Memory B cell (primary cell): ENCODE measurements around the gene ERCC5.

Experiments used
- ATAC-seq: fragments of 150-1000 bp; cut with Tn5 transposase; 2 replicates; pipeline ENCODE4 v1.10.0; 2021; ENCODE audit warnings: low read depth, mild to moderate bottlenecking, moderate library complexity
- DNase-seq, 2 donors: peaks; one replicate each; pipeline ENCODE4 v3.0.0; 2022; ENCODE audit warnings: low spot score in 2 of 2
- H3K27ac Mint-ChIP-seq: one replicate; pipeline ENCODE4 v1.8.0; 2022; ENCODE audit warnings: mild to moderate bottlenecking, moderate library complexity, mixed read lengths
- H3K27me3 Mint-ChIP-seq: one replicate; pipeline ENCODE4 v1.8.0; 2022; ENCODE audit warnings: mixed read lengths
- H3K36me3 Mint-ChIP-seq: one replicate; pipeline ENCODE4 v1.8.0; 2022; ENCODE audit warnings: mild to moderate bottlenecking, mixed read lengths
- H3K4me1 Mint-ChIP-seq: one replicate; pipeline ENCODE4 v1.8.0; 2022; ENCODE audit warnings: mixed read lengths
- H3K4me3 Mint-ChIP-seq: one replicate; pipeline ENCODE4 v1.8.0; 2022; ENCODE audit warnings: mild to moderate bottlenecking, moderate library complexity, mixed read lengths
- H3K9me3 Mint-ChIP-seq: one replicate; pipeline ENCODE4 v1.8.0; 2022; ENCODE audit warnings: mixed read lengths

The ERCC5 gene

GRCh38 chr13:102909971-102910370 lies 64.1 kb downstream of the ERCC5 start:
- Mint-ChIP-seq H3K36me3 (no peaks in the 10 kb centered on the region), H3K27ac (no peak overlapping the region), H3K9me3 (no peaks in the 10 kb centered on the region), H3K4me3 (no peak overlapping the region), H3K4me1 (no peaks in the 10 kb centered on the region), H3K27me3 (peaks cover 4% of the 10 kb centered on the region)
- ATAC-seq, result no peak
- no peak for DNase-seq

- DNase-seq, result no peak
- Mint-ChIP-seq H3K4me1 (peaks cover 3% of the 10 kb centered on the region), H3K36me3 (no peaks in the 10 kb centered on the region), H3K9me3 (no peaks in the 10 kb centered on the region), H3K27ac (no peak overlapping the region), H3K4me3 (no peak overlapping the region), H3K27me3 (peaks cover 2% of the 10 kb centered on the region)
- ATAC-seq, result no peak
Measured at GRCh38 chr13:102911336-102911735, 65.5 kb downstream of the ERCC5 start.

- Mint-ChIP-seq H3K9me3 (no peaks in the 10 kb centered on the region), H3K4me3 (no peak overlapping the region)
Measured at GRCh38 chr13:102912599-102912998, 66.8 kb downstream of the ERCC5 start.

GRCh38 chr13:102913914-102914313 lies 68.1 kb downstream of the ERCC5 start:
- peaks cover 3% of the 10 kb centered on the region for H3K4me1 Mint-ChIP-seq
- ATAC-seq (no peak), DNase-seq (no peak)
- H3K9me3 Mint-ChIP-seq, result peaks cover 3% of the 10 kb centered on the region
- no peak overlapping the region for H3K27ac Mint-ChIP-seq
- H3K36me3 Mint-ChIP-seq, result no peaks in the 10 kb centered on the region
- no peak overlapping the region for H3K4me3 Mint-ChIP-seq
- H3K27me3 Mint-ChIP-seq, result peaks cover 7% of the 10 kb centered on the region

More at GRCh38 chr13:102912599-102912998, 66.8 kb downstream of the ERCC5 start:
- ATAC-seq, result no peak
- Mint-ChIP-seq H3K27me3 (peaks cover 7% of the 10 kb centered on the region), H3K36me3 (no peaks in the 10 kb centered on the region), H3K4me1 (peaks cover 3% of the 10 kb centered on the region), H3K27ac (no peak overlapping the region)
- no peak for DNase-seq

- no peaks in the 10 kb centered on the region for H3K36me3 Mint-ChIP-seq
- no peak for ATAC-seq
- peaks cover 3% of the 10 kb centered on the region for H3K9me3 Mint-ChIP-seq
Measured at GRCh38 chr13:102914339-102914930, 68.6 kb downstream of the ERCC5 start.

GRCh38 chr13:102915393-102915930 lies 69.6 kb downstream of the ERCC5 start:
- Mint-ChIP-seq H3K4me3 (no peak overlapping the region), H3K4me1 (peaks cover 3% of the 10 kb centered on the region), H3K36me3 (no peaks in the 10 kb centered on the region), H3K27me3 (peaks cover 7% of the 10 kb centered on the region), H3K9me3 (peaks cover 3% of the 10 kb centered on the region), H3K27ac (no peak overlapping the region)
- DNase-seq (no peak), ATAC-seq (no peak)

More at GRCh38 chr13:102914339-102914930, 68.6 kb downstream of the ERCC5 start:
- Mint-ChIP-seq H3K4me1 (peaks cover 3% of the 10 kb centered on the region), H3K27me3 (peaks cover 7% of the 10 kb centered on the region), H3K27ac (no peak overlapping the region), H3K4me3 (no peak overlapping the region)
- no peak for DNase-seq

GRCh38 chr13:102917019-102917418 lies 71.2 kb downstream of the ERCC5 start:
- Mint-ChIP-seq H3K27ac (no peak overlapping the region), H3K36me3 (no peaks in the 10 kb centered on the region), H3K9me3 (peaks cover 3% of the 10 kb centered on the region), H3K27me3 (peaks cover 10% of the 10 kb centered on the region), H3K4me1 (peaks cover 3% of the 10 kb centered on the region), H3K4me3 (no peak overlapping the region)
- DNase-seq, result no peak
- no peak for ATAC-seq

GRCh38 chr13:102922184-102922583 lies 76.4 kb downstream of the ERCC5 start:
- Mint-ChIP-seq H3K4me3 (no peak overlapping the region), H3K9me3 (peaks cover 8% of the 10 kb centered on the region), H3K36me3 (no peaks in the 10 kb centered on the region), H3K27me3 (peaks cover 6% of the 10 kb centered on the region), H3K27ac (no peak overlapping the region), H3K4me1 (no peaks in the 10 kb centered on the region)
- ATAC-seq (no peak), DNase-seq (no peak)
